A549 (cell line): ENCODE measurements around the gene MAPK12. TPM values are rescaled to one million over a fixed set of nuclear protein-coding genes. Genes with fewer than 3 reads are reported as not detected.
"Not testable (repeated sequence)": the region's sequence is repeated elsewhere in the genome, so short reads cannot be mapped to it uniquely, and the experiment has no call there.

ENCODE experiments used
- ATAC-seq, 2 experiments: fragments of 200-7000 bp in 1 of 2; fragments of >200 bp in 1 of 2; cut with Nextera tagmentation in 1 of 2; cut with Tn5 transposase in 1 of 2; 3 replicates each; pipeline versions ENCODE4 v1.8.0 to v1.9.1; 2018 to 2020; ENCODE audit warnings: mild to moderate bottlenecking in 1 of 2, moderate library complexity in 1 of 2
- CTCF ChIA-PET: fragments of 300-600 bp; sonication (Branson Sonifier 250); formaldehyde crosslinking; extraction: SDS; loops from one replicate; lab custom pipeline; 2021; ENCODE audit warnings: antibody characterized with exemption, inconsistent platforms; lab: Yijun Ruan, JAX
- POLR2A ChIA-PET: fragments of 350-600 bp; formaldehyde crosslinking; extraction: SDS; loops from one replicate; lab custom pipeline; 2021; ENCODE audit warnings: antibody characterized with exemption, inconsistent platforms; lab: Yijun Ruan, JAX
- DNase-seq, 2 experiments: peaks; one replicate each; pipeline versions ENCODE4 v3.0.0 to v3.0.0-alpha.2; 2011 to 2016; ENCODE audit warnings: low read depth in 1 of 2, low spot score in 1 of 2
- FAIRE-seq: peaks from 2 replicates; lab custom pipeline; 2011; peaks lifted over from hg19 to GRCh38; lab: Jason Lieb, UNC
- H3K27ac ChIP-seq, 2 experiments: fragments of >200 bp; sonication (Bioruptor Twin); formaldehyde crosslinking; 3 replicates each; pipeline ENCODE4 v1.5.1; 2016 to 2017
- H3K4me1 ChIP-seq: fragments of >200 bp; sonication (Bioruptor Twin); formaldehyde crosslinking; 3 replicates; pipeline ENCODE4 v1.6.1; 2016
- H3K4me2 ChIP-seq: fragments of >200 bp; sonication (Bioruptor Twin); formaldehyde crosslinking; 3 replicates; pipeline ENCODE4 v1.6.1; 2016
- H3K4me3 ChIP-seq: fragments of >200 bp; sonication (Bioruptor Twin); formaldehyde crosslinking; 3 replicates; pipeline ENCODE4 v1.5.1; 2016
- H3K9me3 ChIP-seq: fragments of >200 bp; sonication (Bioruptor Twin); formaldehyde crosslinking; 3 replicates; pipeline ENCODE4 v1.6.1; 2016
- CBX2 ChIP-seq: fragments of 200-600 bp; sonication (generic); IDR thresholded peaks from 2 replicates; pipeline ENCODE4 v1.6.1; 2016; ENCODE audit warnings: low read depth, mild to moderate bottlenecking, borderline replicate concordance
- CHD4 ChIP-seq: fragments of 200-600 bp; sonication (generic); IDR thresholded peaks from 2 replicates; pipeline ENCODE4 v1.6.1; 2016; ENCODE audit warnings: antibody characterized with exemption, mild to moderate bottlenecking, borderline replicate concordance
- ESRRA ChIP-seq: fragments of 150-350 bp; IDR thresholded peaks from 2 replicates; pipeline ENCODE4 v1.6.1; 2014; ENCODE audit warnings: mild to moderate bottlenecking, low read length, borderline replicate concordance
- FOSB ChIP-seq: fragments of 250-450 bp; sonication (Bioruptor Pico); IDR thresholded peaks from 2 replicates; pipeline ENCODE4 v1.5.0; 2020; ENCODE audit warnings: mild to moderate bottlenecking, moderate library complexity
- HDAC2 ChIP-seq: fragments of 200-600 bp; sonication (generic); IDR thresholded peaks from 2 replicates; pipeline ENCODE4 v1.6.1; 2016
- NFE2L2 ChIP-seq: fragments of 150-350 bp; conservative IDR thresholded peaks from 2 replicates; pipeline ENCODE4 v1.6.1; 2014; ENCODE audit warnings: low read length
- NPAS2 ChIP-seq: fragments of 250-450 bp; sonication (Bioruptor Pico); IDR thresholded peaks from 2 replicates; pipeline ENCODE4 v1.8.0; 2022; ENCODE audit warnings: mild to moderate bottlenecking, moderate library complexity, borderline replicate concordance
- NR3C1 ChIP-seq: fragments of >200 bp; sonication (Bioruptor Twin); formaldehyde crosslinking; IDR thresholded peaks from 3 replicates; pipeline ENCODE4 v1.6.1; 2017
- POLR2AphosphoS2 ChIP-seq: conservative IDR thresholded peaks from 2 replicates; pipeline ENCODE4 v1.6.1; 2012; ENCODE audit warnings: low read length, improper control_type of control experiment, inconsistent platforms
- RAD21 ChIP-seq, 2 experiments: fragments of >200 bp in 1 of 2; sonication (Bioruptor Twin) in 1 of 2; formaldehyde crosslinking in 1 of 2; IDR thresholded peaks in 1 of 2; conservative IDR thresholded peaks in 1 of 2; 2 replicates in 1 of 2; 3 replicates in 1 of 2; pipeline ENCODE4 v1.6.1; 2012 to 2018; ENCODE audit warnings: inconsistent platforms in 1 of 2
- RCOR1 ChIP-seq: fragments of 150-350 bp; IDR thresholded peaks from 2 replicates; pipeline ENCODE4 v1.6.1; 2014; ENCODE audit warnings: antibody characterized with exemption, low read length, low read depth
- SMC3 ChIP-seq: fragments of >200 bp; sonication (Bioruptor Twin); formaldehyde crosslinking; IDR thresholded peaks from 3 replicates; pipeline ENCODE4 v1.6.1; 2018; ENCODE audit warnings: inconsistent platforms
- WGBS: methylation state at CpG from one replicate; pipeline ENCODE4 v1.1.6; 2017; ENCODE audit errors: missing lambda C conversion rate; 5-methylcytosine and 5-hydroxymethylcytosine counted together
- polyA plus RNA-seq, 4 experiments: library from polyadenylated mRNA; depleted of rRNA in 3 of 4; stranded (reverse); fragments of >200 nt; fragmentation: RNase III in 1 of 4; extraction: RNeasy Plus Mini Kit Qiagen cat#74134 plus additional on column Dnase treatment in 1 of 4; gene quantifications; 2 replicates in 3 of 4; 3 replicates in 1 of 4; pipeline ENCODE4 v1.2.3, GENCODE V29; 2011 to 2017
- TF ChIP-seq, protein P1 (sequence below): fragments of 200-600 bp; sonication (generic); IDR thresholded peaks from 2 replicates; pipeline ENCODE4 v1.6.1; 2016; ENCODE audit warnings: antibody characterized with exemption, mild to moderate bottlenecking, moderate library complexity
- TF ChIP-seq, protein P2 (sequence below): fragments of >200 bp; sonication (Bioruptor Twin); formaldehyde crosslinking; IDR thresholded peaks from 2 replicates; pipeline ENCODE4 v1.6.1; 2016
- TF ChIP-seq, protein P3 (sequence below): fragments of >200 bp; sonication (Bioruptor Twin); formaldehyde crosslinking; IDR thresholded peaks from 3 replicates; pipeline ENCODE4 v1.5.1; 2016

The MAPK12 gene
- polyA plus RNA-seq, 2 of the 4 experiments (the other 2 are of a cell fraction) = 12.5 to 25.8 TPM

DNA sequence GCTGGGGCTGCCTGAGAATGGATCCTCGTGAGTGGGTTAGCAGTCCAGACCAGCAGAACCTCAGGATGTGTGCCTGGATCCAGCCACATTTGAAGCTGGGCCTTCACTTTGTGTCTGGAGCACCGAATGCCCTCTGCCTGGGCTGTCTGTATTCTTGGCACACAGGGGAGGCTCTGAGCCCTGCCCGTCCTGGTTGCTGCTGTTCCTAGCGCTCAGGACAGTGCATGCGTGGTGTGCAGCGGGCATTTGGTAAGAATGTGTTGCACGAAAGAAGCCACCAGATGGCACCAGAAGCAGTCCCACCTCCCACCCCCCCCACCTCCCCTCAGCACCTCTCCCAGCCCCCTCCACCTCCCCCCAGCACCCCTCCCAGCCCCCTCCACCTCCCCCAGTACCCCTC lies 12.8 kb upstream of the MAPK12 start:
- Histone ChIP-seq H3K4me3 (no peak overlapping the region), H3K4me1 (peaks cover 26% of the 10 kb centered on the region), H3K27ac (no peak overlapping the region), H3K4me2 (no peak overlapping the region), H3K9me3 (no peaks in the 10 kb centered on the region; the same call in 2 of the 3 replicates)
- ATAC-seq (peak; percentile 35 to 59; a peak in 5 of 6 replicates), FAIRE-seq (no peak), DNase-seq (peak; percentile 38 to 70)
- 32% methylated on average over 5 of the region's 7 CpGs for WGBS
- CTCF ChIA-PET = interaction anchor here (0.7 to 6.2 kb wide), 17 partner anchors 10 to 67 kb away, joined by 3 to 57 read pairs (median 4); partner anchors contain the start of genes DENND6B, HDAC10 and PLXNB2
- POLR2A ChIA-PET = no interaction called here
- no peak for TF ChIP-seq POLR2AphosphoS2
- TF ChIP-seq RAD21 (conservative IDR thresholded peaks at IDR 0.05 in 1 of 2, IDR thresholded peaks at IDR 0.05 in 1 of 2) = peak in 1 of 2 experiments; percentile 51; a peak in 3 of 5 replicates
- TF ChIP-seq ESRRA = no peak
- TF ChIP-seq SMC3 = peak; percentile 63
- TF ChIP-seq, protein P1, sequence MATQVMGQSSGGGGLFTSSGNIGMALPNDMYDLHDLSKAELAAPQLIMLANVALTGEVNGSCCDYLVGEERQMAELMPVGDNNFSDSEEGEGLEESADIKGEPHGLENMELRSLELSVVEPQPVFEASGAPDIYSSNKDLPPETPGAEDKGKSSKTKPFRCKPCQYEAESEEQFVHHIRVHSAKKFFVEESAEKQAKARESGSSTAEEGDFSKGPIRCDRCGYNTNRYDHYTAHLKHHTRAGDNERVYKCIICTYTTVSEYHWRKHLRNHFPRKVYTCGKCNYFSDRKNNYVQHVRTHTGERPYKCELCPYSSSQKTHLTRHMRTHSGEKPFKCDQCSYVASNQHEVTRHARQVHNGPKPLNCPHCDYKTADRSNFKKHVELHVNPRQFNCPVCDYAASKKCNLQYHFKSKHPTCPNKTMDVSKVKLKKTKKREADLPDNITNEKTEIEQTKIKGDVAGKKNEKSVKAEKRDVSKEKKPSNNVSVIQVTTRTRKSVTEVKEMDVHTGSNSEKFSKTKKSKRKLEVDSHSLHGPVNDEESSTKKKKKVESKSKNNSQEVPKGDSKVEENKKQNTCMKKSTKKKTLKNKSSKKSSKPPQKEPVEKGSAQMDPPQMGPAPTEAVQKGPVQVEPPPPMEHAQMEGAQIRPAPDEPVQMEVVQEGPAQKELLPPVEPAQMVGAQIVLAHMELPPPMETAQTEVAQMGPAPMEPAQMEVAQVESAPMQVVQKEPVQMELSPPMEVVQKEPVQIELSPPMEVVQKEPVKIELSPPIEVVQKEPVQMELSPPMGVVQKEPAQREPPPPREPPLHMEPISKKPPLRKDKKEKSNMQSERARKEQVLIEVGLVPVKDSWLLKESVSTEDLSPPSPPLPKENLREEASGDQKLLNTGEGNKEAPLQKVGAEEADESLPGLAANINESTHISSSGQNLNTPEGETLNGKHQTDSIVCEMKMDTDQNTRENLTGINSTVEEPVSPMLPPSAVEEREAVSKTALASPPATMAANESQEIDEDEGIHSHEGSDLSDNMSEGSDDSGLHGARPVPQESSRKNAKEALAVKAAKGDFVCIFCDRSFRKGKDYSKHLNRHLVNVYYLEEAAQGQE = no peak
- no peak for TF ChIP-seq FOSB (CRISPR knock-in tag)
- TF ChIP-seq CBX2 = no peak
- TF ChIP-seq, protein P2, sequence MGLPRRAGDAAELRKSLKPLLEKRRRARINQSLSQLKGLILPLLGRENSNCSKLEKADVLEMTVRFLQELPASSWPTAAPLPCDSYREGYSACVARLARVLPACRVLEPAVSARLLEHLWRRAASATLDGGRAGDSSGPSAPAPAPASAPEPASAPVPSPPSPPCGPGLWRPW = no peak
- TF ChIP-seq NPAS2 (CRISPR knock-in tag) = no peak
- TF ChIP-seq, protein P3, sequence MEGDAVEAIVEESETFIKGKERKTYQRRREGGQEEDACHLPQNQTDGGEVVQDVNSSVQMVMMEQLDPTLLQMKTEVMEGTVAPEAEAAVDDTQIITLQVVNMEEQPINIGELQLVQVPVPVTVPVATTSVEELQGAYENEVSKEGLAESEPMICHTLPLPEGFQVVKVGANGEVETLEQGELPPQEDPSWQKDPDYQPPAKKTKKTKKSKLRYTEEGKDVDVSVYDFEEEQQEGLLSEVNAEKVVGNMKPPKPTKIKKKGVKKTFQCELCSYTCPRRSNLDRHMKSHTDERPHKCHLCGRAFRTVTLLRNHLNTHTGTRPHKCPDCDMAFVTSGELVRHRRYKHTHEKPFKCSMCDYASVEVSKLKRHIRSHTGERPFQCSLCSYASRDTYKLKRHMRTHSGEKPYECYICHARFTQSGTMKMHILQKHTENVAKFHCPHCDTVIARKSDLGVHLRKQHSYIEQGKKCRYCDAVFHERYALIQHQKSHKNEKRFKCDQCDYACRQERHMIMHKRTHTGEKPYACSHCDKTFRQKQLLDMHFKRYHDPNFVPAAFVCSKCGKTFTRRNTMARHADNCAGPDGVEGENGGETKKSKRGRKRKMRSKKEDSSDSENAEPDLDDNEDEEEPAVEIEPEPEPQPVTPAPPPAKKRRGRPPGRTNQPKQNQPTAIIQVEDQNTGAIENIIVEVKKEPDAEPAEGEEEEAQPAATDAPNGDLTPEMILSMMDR = peak; percentile 35
- no peak for TF ChIP-seq HDAC2
- no peak for TF ChIP-seq CHD4
- TF ChIP-seq NFE2L2 = no peak
- TF ChIP-seq RCOR1 = no peak
- no peak for TF ChIP-seq NR3C1

DNA sequence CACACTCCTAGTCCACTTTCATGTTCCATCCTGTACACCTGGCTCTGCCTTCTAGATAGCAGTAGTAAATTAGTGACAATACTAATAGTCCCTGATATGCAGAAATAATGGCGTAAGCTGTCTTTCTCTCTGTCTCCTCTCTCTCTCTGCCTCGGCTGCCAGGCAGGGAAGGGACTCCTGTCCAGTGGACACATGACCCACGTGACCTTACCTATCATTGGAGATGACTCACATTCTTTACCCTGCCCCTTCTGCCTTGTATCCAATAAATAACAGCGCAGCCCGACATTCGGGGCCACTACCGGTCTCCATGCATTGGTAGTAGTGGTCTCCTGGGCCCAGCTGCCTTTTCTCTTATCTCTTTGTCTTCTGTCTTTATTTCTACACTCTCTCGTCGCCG lies 12.3 kb upstream of the MAPK12 start:
- H3K4me2 ChIP-seq, H3K4me3 ChIP-seq, FAIRE-seq, ATAC-seq, DNase-seq, H3K9me3 ChIP-seq, H3K27ac ChIP-seq, POLR2A ChIA-PET: not testable (repeated sequence)
- 78% methylated on average over 10 of the region's 10 CpGs for WGBS
- CTCF ChIA-PET = interaction anchor here (0.7 to 6.2 kb wide), 17 partner anchors 9 to 68 kb away, joined by 3 to 57 read pairs (median 4); partner anchors contain the start of genes DENND6B, HDAC10 and PLXNB2
- peaks cover 32% of the 10 kb centered on the region for H3K4me1 ChIP-seq

DNA sequence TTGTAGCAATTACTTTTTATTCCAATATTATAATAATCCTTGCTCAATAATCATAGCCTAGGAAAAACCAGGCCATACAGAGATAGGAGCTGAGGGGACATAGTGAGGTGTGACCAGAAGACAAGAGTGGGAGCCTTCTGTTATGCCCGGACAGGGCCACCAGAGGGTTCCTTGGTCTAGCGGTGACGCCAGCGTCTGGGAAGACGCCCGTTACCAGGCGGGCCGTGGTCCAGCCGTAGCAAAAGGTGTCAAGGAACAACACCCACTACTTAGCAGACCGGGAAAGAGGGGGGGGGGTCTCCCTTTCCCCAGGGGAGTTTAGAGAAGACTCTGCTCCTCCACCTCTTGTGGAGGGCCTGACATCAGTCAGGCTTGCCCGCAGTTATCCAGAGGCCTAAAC lies 11.9 kb upstream of the MAPK12 start:
- H3K4me1 ChIP-seq = peaks cover 36% of the 10 kb centered on the region
- H3K27ac ChIP-seq, POLR2A ChIA-PET, ATAC-seq, H3K4me2 ChIP-seq, H3K4me3 ChIP-seq, DNase-seq, FAIRE-seq, H3K9me3 ChIP-seq: not testable (repeated sequence)
- CTCF ChIA-PET = interaction anchor here (1.0 to 6.2 kb wide), 15 partner anchors 9 to 68 kb away, joined by 3 to 57 read pairs (median 5); partner anchors contain the start of genes DENND6B, HDAC10 and PLXNB2
- 65% methylated on average over 9 of the region's 11 CpGs for WGBS
